MCF 10A (cell line): ENCODE measurements around the gene CDC14B. TPM values are rescaled to one million over a fixed set of nuclear protein-coding genes. Genes with fewer than 3 reads are reported as not detected.

Experiments
- BruUV-seq: library from RNA; stranded (reverse); fragments of 400-500 nt; replicated peaks from 2 replicates; lab custom pipeline; 2021; lab: Mats Ljungman, UMichigan
- CTCF ChIA-PET: fragments of 300-600 bp; sonication (Branson Sonifier 250); formaldehyde crosslinking; extraction: SDS; loops from one replicate; lab custom pipeline; 2021; ENCODE audit warnings: antibody characterized with exemption, inconsistent platforms; lab: Yijun Ruan, JAX
- POLR2A ChIA-PET: fragments of 300-600, 350-650 bp; sonication (Branson Sonifier 250); formaldehyde crosslinking; extraction: SDS; loops from one replicate; lab custom pipeline; 2020; ENCODE audit warnings: antibody characterized with exemption, inconsistent platforms; lab: Yijun Ruan, JAX
- DNase-seq: peaks from one replicate; pipeline ENCODE4 v3.0.0-alpha.2; 2018; ENCODE audit not compliant: unreplicated experiment
- H3K27ac Mint-ChIP-seq: one replicate; pipeline ENCODE4 v1.8.0; 2022; ENCODE audit warnings: mild to moderate bottlenecking, low read depth, mixed read lengths; ENCODE audit not compliant: unreplicated experiment
- H3K27me3 Mint-ChIP-seq: one replicate; pipeline ENCODE4 v1.8.0; 2022; ENCODE audit warnings: mixed read lengths; ENCODE audit not compliant: insufficient read depth, unreplicated experiment
- H3K36me3 Mint-ChIP-seq: one replicate; pipeline ENCODE4 v1.8.0; 2022; ENCODE audit warnings: mild to moderate bottlenecking, moderate library complexity, mixed read lengths; ENCODE audit not compliant: insufficient read depth, unreplicated experiment
- H3K4me1 Mint-ChIP-seq: one replicate; pipeline ENCODE4 v1.8.0; 2022; ENCODE audit warnings: mixed read lengths; ENCODE audit not compliant: insufficient read depth, unreplicated experiment
- H3K4me3 Mint-ChIP-seq: one replicate; pipeline ENCODE4 v1.8.0; 2022; ENCODE audit warnings: mild to moderate bottlenecking, moderate library complexity, mixed read lengths; ENCODE audit not compliant: unreplicated experiment
- H3K9me3 Mint-ChIP-seq: one replicate; pipeline ENCODE4 v1.8.0; 2022; ENCODE audit warnings: mixed read lengths; ENCODE audit not compliant: unreplicated experiment
- CTCF ChIP-seq: fragments of 200-600 bp; IDR thresholded peaks from one replicate; pipeline ENCODE4 v1.8.0; 2022; ENCODE audit warnings: antibody characterized with exemption, mild to moderate bottlenecking; ENCODE audit not compliant: unreplicated experiment
- intact Hi-C: fragments of 100-400 bp; cut with micrococcal nuclease; formaldehyde crosslinking; loops from 2 replicates; pipeline ENCODE4 v1.14.1; 2022
- total RNA-seq: library from RNA; stranded (reverse); gene quantifications from 2 replicates; pipeline ENCODE4 v1.2.3, GENCODE V29; 2022

CDC14B gene
- total RNA-seq, 1 experiment from 2014 or later: 7.0 TPM

GRCh38 chr9:96461336-96461735 is 158.3 kb downstream of the CDC14B start:
- H3K36me3 Mint-ChIP-seq: peaks cover 5% of the 10 kb centered on the region
- intact Hi-C loops: no loop called here
- no TSS peak for BruUV-seq
- H3K9me3 Mint-ChIP-seq: no peaks in the 10 kb centered on the region
- H3K27ac Mint-ChIP-seq: no peak overlapping the region
- no peak overlapping the region for H3K4me3 Mint-ChIP-seq
- no peaks in the 10 kb centered on the region for H3K27me3 Mint-ChIP-seq
- TF ChIP-seq CTCF: no peak
- ChIA-PET POLR2A (interaction anchor here (0.6 kb wide), 1 partner anchor 151 kb away, joined by 3 read pairs; no protein-coding TSS in a partner anchor), CTCF (interaction anchor here (0.6 to 0.7 kb wide), 3 partner anchors 9 to 191 kb away, joined by 3 to 4 read pairs (median 3); no protein-coding TSS in a partner anchor)
- H3K4me1 Mint-ChIP-seq: no peaks in the 10 kb centered on the region
- DNase-seq: no peak

GRCh38 chr9:96460882-96461281 is 158.8 kb downstream of the CDC14B start:
- H3K4me1 Mint-ChIP-seq: no peaks in the 10 kb centered on the region
- intact Hi-C loops: no loop called here
- H3K9me3 Mint-ChIP-seq: no peaks in the 10 kb centered on the region
- H3K27me3 Mint-ChIP-seq: no peaks in the 10 kb centered on the region
- ChIA-PET POLR2A (interaction anchor here (0.6 kb wide), 1 partner anchor 152 kb away, joined by 3 read pairs; no protein-coding TSS in a partner anchor), CTCF (interaction anchor here (0.6 to 0.7 kb wide), 4 partner anchors 9 to 229 kb away, joined by 3 to 4 read pairs (median 3); no protein-coding TSS in a partner anchor)
- no peak overlapping the region for H3K27ac Mint-ChIP-seq
- peaks cover 5% of the 10 kb centered on the region for H3K36me3 Mint-ChIP-seq
- TF ChIP-seq CTCF: no peak
- BruUV-seq: no TSS peak
- DNase-seq: no peak
- no peak overlapping the region for H3K4me3 Mint-ChIP-seq

GRCh38 chr9:96460470-96460869 is 159.2 kb downstream of the CDC14B start:
- no peaks in the 10 kb centered on the region for H3K9me3 Mint-ChIP-seq
- no TSS peak for BruUV-seq
- ChIA-PET CTCF (interaction anchor here (0.6 to 0.7 kb wide), 3 partner anchors 10 to 228 kb away, joined by 3 to 4 read pairs (median 3); no protein-coding TSS in a partner anchor), POLR2A (interaction anchor here (0.7 kb wide), 1 partner anchor 54 kb away, joined by 3 read pairs; no protein-coding TSS in a partner anchor)
- no peak for TF ChIP-seq CTCF
- no peak overlapping the region for H3K4me3 Mint-ChIP-seq
- H3K27ac Mint-ChIP-seq: no peak overlapping the region
- H3K27me3 Mint-ChIP-seq: no peaks in the 10 kb centered on the region
- DNase-seq: no peak
- intact Hi-C loops: no loop called here
- peaks cover 5% of the 10 kb centered on the region for H3K36me3 Mint-ChIP-seq
- no peaks in the 10 kb centered on the region for H3K4me1 Mint-ChIP-seq

GRCh38 chr9:96459268-96460007 is 160.2 kb downstream of the CDC14B start:
- CTCF ChIA-PET: no interaction called here
- POLR2A ChIA-PET: interaction anchor here (0.7 kb wide), 1 partner anchor 55 kb away, joined by 3 read pairs; no protein-coding TSS in a partner anchor
- no peak for DNase-seq

More at GRCh38 chr9:96459268-96460007, 160.2 kb downstream of the CDC14B start:
- H3K27me3 Mint-ChIP-seq: no peaks in the 10 kb centered on the region
- H3K4me1 Mint-ChIP-seq: no peaks in the 10 kb centered on the region
- peaks cover 5% of the 10 kb centered on the region for H3K36me3 Mint-ChIP-seq
- H3K9me3 Mint-ChIP-seq: no peaks in the 10 kb centered on the region
- BruUV-seq: no TSS peak
- H3K27ac Mint-ChIP-seq: no peak overlapping the region
- no peak overlapping the region for H3K4me3 Mint-ChIP-seq
- intact Hi-C loops: no loop called here
- no peak for TF ChIP-seq CTCF
